ENCODE results near the gene ANKRD11. TPM values are rescaled to one million over a fixed set of nuclear protein-coding genes. Genes with fewer than 3 reads are reported as not detected.

Gene ANKRD11
- total RNA-seq, 2 experiments from 2014 or later, result 184 to 235 TPM

GRCh38 chr16:89407925-89408300 is 82.4 kb downstream of the ANKRD11 start:
- Mint-ChIP-seq H3K4me3 (peak overlapping the region; percentile 46), H3K4me1 (peaks cover 90% of the 10 kb centered on the region), H3K27ac (peak overlapping the region; percentile 89), H3K9me3 (ENCODE audit: low read depth) (no peaks in the 10 kb centered on the region), H3K27me3 (no peaks in the 10 kb centered on the region), H3K36me3 (peaks cover 5% of the 10 kb centered on the region)
- CTCF ChIA-PET, result interaction anchor here (1.3 kb wide), 1 partner anchor 81 kb away, joined by 4 read pairs; no protein-coding TSS in a partner anchor
- DNase-seq, result no peak
- ATAC-seq, result no peak

- Mint-ChIP-seq H3K9me3 (ENCODE audit: low read depth) (no peaks in the 10 kb centered on the region), H3K27ac (peak overlapping the region; percentile 89), H3K36me3 (peaks cover 5% of the 10 kb centered on the region), H3K27me3 (no peaks in the 10 kb centered on the region), H3K4me1 (peaks cover 87% of the 10 kb centered on the region), H3K4me3 (peak overlapping the region; percentile 46)
- peak; percentile 57 for DNase-seq
- CTCF ChIA-PET, result interaction anchor here (1.3 kb wide), 1 partner anchor 81 kb away, joined by 4 read pairs; no protein-coding TSS in a partner anchor
- ATAC-seq, result peak; percentile 28
Observed at GRCh38 chr16:89407282-89407924, 83.0 kb downstream of the ANKRD11 start.

GRCh38 chr16:89406277-89406888 is 84.0 kb downstream of the ANKRD11 start:
- peaks cover 5% of the 10 kb centered on the region for H3K36me3 Mint-ChIP-seq
- no peak overlapping the region for H3K4me3 Mint-ChIP-seq
- ATAC-seq (no peak), DNase-seq (no peak)
- no peaks in the 10 kb centered on the region for H3K27me3 Mint-ChIP-seq
- CTCF ChIA-PET, result no interaction called here
- no peaks in the 10 kb centered on the region for H3K9me3 Mint-ChIP-seq (ENCODE audit: low read depth)
- H3K4me1 Mint-ChIP-seq, result peaks cover 87% of the 10 kb centered on the region
- H3K27ac Mint-ChIP-seq, result peak overlapping the region; percentile 73

- DNase-seq (no peak), ATAC-seq (no peak)
- Mint-ChIP-seq H3K27ac (peak overlapping the region; percentile 15), H3K4me3 (no peak overlapping the region), H3K36me3 (peaks cover 2% of the 10 kb centered on the region), H3K4me1 (peaks cover 74% of the 10 kb centered on the region), H3K9me3 (ENCODE audit: low read depth) (no peaks in the 10 kb centered on the region), H3K27me3 (no peaks in the 10 kb centered on the region)
- CTCF ChIA-PET, result no interaction called here
Observed at GRCh38 chr16:89404561-89404960, 85.8 kb downstream of the ANKRD11 start.

GRCh38 chr16:89402962-89403361 is 87.4 kb downstream of the ANKRD11 start:
- H3K4me1 Mint-ChIP-seq, result peaks cover 69% of the 10 kb centered on the region
- peaks cover 5% of the 10 kb centered on the region for H3K36me3 Mint-ChIP-seq
- DNase-seq, result no peak
- peak; percentile 28 for ATAC-seq
- peak overlapping the region; percentile 43 for H3K27ac Mint-ChIP-seq
- no peaks in the 10 kb centered on the region for H3K9me3 Mint-ChIP-seq (ENCODE audit: low read depth)
- no peaks in the 10 kb centered on the region for H3K27me3 Mint-ChIP-seq
- CTCF ChIA-PET, result interaction anchor here (1.0 to 1.7 kb wide), 3 partner anchors 17 to 35 kb away, joined by 3 read pairs; no protein-coding TSS in a partner anchor
- H3K4me3 Mint-ChIP-seq, result no peak overlapping the region

GRCh38 chr16:89401641-89402445 is 88.5 kb downstream of the ANKRD11 start:
- no peak for DNase-seq
- Mint-ChIP-seq H3K4me3 (no peak overlapping the region), H3K27ac (peak overlapping the region; percentile 50), H3K27me3 (no peaks in the 10 kb centered on the region), H3K36me3 (peaks cover 5% of the 10 kb centered on the region), H3K9me3 (ENCODE audit: low read depth) (no peaks in the 10 kb centered on the region), H3K4me1 (peaks cover 57% of the 10 kb centered on the region)
- no peak for ATAC-seq
- CTCF ChIA-PET, result interaction anchor here (1.1 kb wide), 1 partner anchor 25 kb away, joined by 3 read pairs; no protein-coding TSS in a partner anchor

- DNase-seq (no peak), ATAC-seq (no peak)
- no peaks in the 10 kb centered on the region for H3K27me3 Mint-ChIP-seq
- H3K4me1 Mint-ChIP-seq, result peaks cover 53% of the 10 kb centered on the region
- peaks cover 5% of the 10 kb centered on the region for H3K36me3 Mint-ChIP-seq
- CTCF ChIA-PET, result no interaction called here
- H3K9me3 Mint-ChIP-seq (ENCODE audit: low read depth), result no peaks in the 10 kb centered on the region
- H3K4me3 Mint-ChIP-seq, result no peak overlapping the region
- H3K27ac Mint-ChIP-seq, result peak overlapping the region; percentile 50
Observed at GRCh38 chr16:89401205-89401604, 89.2 kb downstream of the ANKRD11 start.

- peaks cover 52% of the 10 kb centered on the region for H3K4me1 Mint-ChIP-seq
- CTCF ChIA-PET, result no interaction called here
- H3K27ac Mint-ChIP-seq, result no peak overlapping the region
Observed at GRCh38 chr16:89400740-89401139, 89.6 kb downstream of the ANKRD11 start.

GRCh38 chr16:89398924-89399323 is 91.4 kb downstream of the ANKRD11 start:
- no peak for ATAC-seq
- no peak for DNase-seq
- no peak overlapping the region for H3K27ac Mint-ChIP-seq
- no peak overlapping the region for H3K4me3 Mint-ChIP-seq
- H3K27me3 Mint-ChIP-seq, result no peaks in the 10 kb centered on the region
- H3K4me1 Mint-ChIP-seq, result peaks cover 45% of the 10 kb centered on the region
- no peaks in the 10 kb centered on the region for H3K9me3 Mint-ChIP-seq (ENCODE audit: low read depth)
- CTCF ChIA-PET, result interaction anchor here (0.6 kb wide), 2 partner anchors 11 to 106 kb away, joined by 4 read pairs; no protein-coding TSS in a partner anchor
- H3K36me3 Mint-ChIP-seq, result peaks cover 3% of the 10 kb centered on the region

More at GRCh38 chr16:89400740-89401139, 89.6 kb downstream of the ANKRD11 start:
- DNase-seq (no peak), ATAC-seq (no peak)
- H3K36me3 Mint-ChIP-seq, result peaks cover 5% of the 10 kb centered on the region
- no peaks in the 10 kb centered on the region for H3K27me3 Mint-ChIP-seq
- H3K9me3 Mint-ChIP-seq (ENCODE audit: low read depth), result no peaks in the 10 kb centered on the region
- H3K4me3 Mint-ChIP-seq, result no peak overlapping the region

- DNase-seq, result no peak
- H3K4me3 Mint-ChIP-seq, result no peak overlapping the region
- H3K27me3 Mint-ChIP-seq, result no peaks in the 10 kb centered on the region
- ATAC-seq, result no peak
- no peak overlapping the region for H3K27ac Mint-ChIP-seq
- no peaks in the 10 kb centered on the region for H3K9me3 Mint-ChIP-seq (ENCODE audit: low read depth)
- peaks cover 5% of the 10 kb centered on the region for H3K36me3 Mint-ChIP-seq
- H3K4me1 Mint-ChIP-seq, result peaks cover 44% of the 10 kb centered on the region
- CTCF ChIA-PET, result no interaction called here
Observed at GRCh38 chr16:89397331-89397861, 93.0 kb downstream of the ANKRD11 start.

- peaks cover 13% of the 10 kb centered on the region for H3K36me3 Mint-ChIP-seq
- no peak for ATAC-seq
- no peak overlapping the region for H3K4me3 Mint-ChIP-seq
- CTCF ChIA-PET, result no interaction called here
- H3K27me3 Mint-ChIP-seq, result no peaks in the 10 kb centered on the region
- peaks cover 48% of the 10 kb centered on the region for H3K4me1 Mint-ChIP-seq
- DNase-seq, result no peak
- no peak overlapping the region for H3K27ac Mint-ChIP-seq
- no peaks in the 10 kb centered on the region for H3K9me3 Mint-ChIP-seq (ENCODE audit: low read depth)
Observed at GRCh38 chr16:89396156-89396555, 94.2 kb downstream of the ANKRD11 start.

GRCh38 chr16:89395150-89396142 is 94.9 kb downstream of the ANKRD11 start:
- CTCF ChIA-PET, result interaction anchor here (1.5 kb wide), 1 partner anchor 45 kb away, joined by 3 read pairs; no protein-coding TSS in a partner anchor
- Mint-ChIP-seq H3K27me3 (no peaks in the 10 kb centered on the region), H3K9me3 (ENCODE audit: low read depth) (no peaks in the 10 kb centered on the region), H3K4me1 (peaks cover 50% of the 10 kb centered on the region), H3K36me3 (peaks cover 16% of the 10 kb centered on the region), H3K4me3 (no peak overlapping the region), H3K27ac (no peak overlapping the region)
- ATAC-seq (no peak), DNase-seq (no peak)
